AG04449 (cell line): ENCODE data around the gene KDR.

Experiments used
- CTCF ChIA-PET: fragments of 350-600 bp; formaldehyde crosslinking; extraction: SDS; loops from one replicate; lab custom pipeline; 2021; ENCODE audit warnings: antibody characterized with exemption; lab: Yijun Ruan, JAX
- POLR2A ChIA-PET: fragments of 400-600, 350-600 bp; formaldehyde crosslinking; extraction: SDS; loops from one replicate; lab custom pipeline; 2020; ENCODE audit warnings: antibody characterized with exemption, inconsistent platforms; lab: Yijun Ruan, JAX
- DNase-seq: peaks from one replicate; pipeline ENCODE4 v3.0.0-alpha.2; 2010; ENCODE audit warnings: low read depth, low spot score
- H3K4me3 ChIP-seq: 2 replicates; pipeline ENCODE4 v1.5.1; 2011; ENCODE audit warnings: low read depth, mild to moderate bottlenecking, control low read depth, low read length
- TF ChIP-seq, protein P1 (sequence below): IDR thresholded peaks from one replicate; pipeline ENCODE4 v1.5.1; 2011; ENCODE audit warnings: mild to moderate bottlenecking, moderate library complexity, low read length, control low read depth, inconsistent platforms; ENCODE audit not compliant: insufficient read depth; ENCODE audit errors: missing control alignments

KDR gene

GRCh38 chr4:55161739-55162138 lies 36.3 kb upstream of the KDR start:
- POLR2A ChIA-PET: no interaction called here
- TF ChIP-seq, protein P1, sequence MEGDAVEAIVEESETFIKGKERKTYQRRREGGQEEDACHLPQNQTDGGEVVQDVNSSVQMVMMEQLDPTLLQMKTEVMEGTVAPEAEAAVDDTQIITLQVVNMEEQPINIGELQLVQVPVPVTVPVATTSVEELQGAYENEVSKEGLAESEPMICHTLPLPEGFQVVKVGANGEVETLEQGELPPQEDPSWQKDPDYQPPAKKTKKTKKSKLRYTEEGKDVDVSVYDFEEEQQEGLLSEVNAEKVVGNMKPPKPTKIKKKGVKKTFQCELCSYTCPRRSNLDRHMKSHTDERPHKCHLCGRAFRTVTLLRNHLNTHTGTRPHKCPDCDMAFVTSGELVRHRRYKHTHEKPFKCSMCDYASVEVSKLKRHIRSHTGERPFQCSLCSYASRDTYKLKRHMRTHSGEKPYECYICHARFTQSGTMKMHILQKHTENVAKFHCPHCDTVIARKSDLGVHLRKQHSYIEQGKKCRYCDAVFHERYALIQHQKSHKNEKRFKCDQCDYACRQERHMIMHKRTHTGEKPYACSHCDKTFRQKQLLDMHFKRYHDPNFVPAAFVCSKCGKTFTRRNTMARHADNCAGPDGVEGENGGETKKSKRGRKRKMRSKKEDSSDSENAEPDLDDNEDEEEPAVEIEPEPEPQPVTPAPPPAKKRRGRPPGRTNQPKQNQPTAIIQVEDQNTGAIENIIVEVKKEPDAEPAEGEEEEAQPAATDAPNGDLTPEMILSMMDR: no peak
- CTCF ChIA-PET: no interaction called here
- no peak for DNase-seq
- H3K4me3 ChIP-seq: no peak overlapping the region

GRCh38 chr4:55159851-55160250 lies 34.5 kb upstream of the KDR start:
- TF ChIP-seq, protein P1: no peak
- H3K4me3 ChIP-seq: no peak overlapping the region
- POLR2A ChIA-PET: no interaction called here
- CTCF ChIA-PET: no interaction called here
- DNase-seq: no peak

GRCh38 chr4:55158957-55159356 lies 33.6 kb upstream of the KDR start:
- TF ChIP-seq, protein P1: no peak
- no peak for DNase-seq
- no peak overlapping the region for H3K4me3 ChIP-seq
- POLR2A ChIA-PET: no interaction called here
- CTCF ChIA-PET: no interaction called here

DNA sequence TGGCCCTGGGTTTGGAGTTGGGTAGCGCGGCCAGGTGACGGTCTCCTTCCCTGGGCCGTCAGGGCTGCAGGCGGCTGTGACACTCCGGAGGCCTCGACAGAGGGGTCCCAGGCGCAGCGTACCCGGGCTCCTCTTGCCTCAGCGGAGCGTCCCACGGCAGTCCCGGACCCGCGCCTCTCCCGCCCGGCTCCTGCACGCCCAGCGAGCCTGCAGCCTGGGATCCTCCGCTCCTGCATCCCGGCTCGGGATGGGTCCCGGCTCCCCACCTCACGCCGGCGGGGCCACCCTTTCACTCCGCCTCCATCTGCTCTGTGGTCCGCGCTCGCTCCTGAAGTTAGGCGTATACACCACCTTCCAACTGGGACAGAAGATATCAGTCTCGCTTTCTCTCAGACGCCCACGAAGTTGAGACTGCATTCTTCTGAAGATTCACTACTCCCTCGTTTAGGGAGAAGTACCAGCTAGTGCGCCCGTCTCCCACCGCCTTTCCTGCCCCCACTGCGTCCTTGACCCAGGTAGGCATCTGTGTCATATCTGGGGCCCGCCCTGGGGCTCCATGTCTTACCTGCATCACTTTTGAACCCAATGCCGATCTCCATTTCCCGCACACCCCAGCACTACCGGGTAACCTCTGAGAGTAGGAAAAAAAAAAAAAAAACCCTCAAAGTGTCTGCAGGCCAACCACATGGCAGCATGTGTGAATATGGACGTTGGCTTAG lies 32.3 kb upstream of the KDR start:
- no peak for DNase-seq
- TF ChIP-seq, protein P1: no peak
- CTCF ChIA-PET: no interaction called here
- H3K4me3 ChIP-seq: peak overlapping the region; percentile 23; the same call in 1 of the 2 replicates
- POLR2A ChIA-PET: no interaction called here

DNA sequence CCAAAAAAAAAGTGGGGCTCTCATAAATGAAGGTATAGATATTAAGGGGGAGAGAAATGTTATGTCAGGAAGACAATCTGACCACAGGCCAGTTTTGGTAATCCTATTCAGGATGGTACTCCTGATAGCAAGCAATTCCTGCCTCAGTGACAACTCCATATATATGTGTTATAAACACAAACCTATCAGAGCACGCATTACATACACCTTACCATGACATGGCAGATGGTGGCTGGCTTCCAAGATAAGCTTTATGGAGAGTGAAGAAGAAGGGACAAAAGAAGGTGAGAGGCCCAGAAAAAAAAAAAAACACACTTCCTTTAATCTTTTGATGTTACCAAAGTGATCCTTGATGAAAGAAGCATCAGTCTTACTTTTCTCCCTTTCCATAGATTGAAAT lies 29.5 kb upstream of the KDR start:
- ChIA-PET CTCF (no interaction called here), POLR2A (no interaction called here)
- no peak for DNase-seq

GRCh38 chr4:55154290-55154880 lies 29.0 kb upstream of the KDR start:
- no peak for DNase-seq
- TF ChIP-seq, protein P1: no peak
- H3K4me3 ChIP-seq: no peak overlapping the region
- ChIA-PET POLR2A (no interaction called here), CTCF (no interaction called here)

More for the DNA sequence above, 29.5 kb upstream of the KDR start:
- no peak overlapping the region for H3K4me3 ChIP-seq
- TF ChIP-seq, protein P1: no peak
